IPS DF 6.9 (cell line): ENCODE measurements around the gene EP400.

ENCODE experiments used
- DNase-seq: peaks from one replicate; pipeline ENCODE4 v3.0.0-alpha.2; 2013; ENCODE audit warnings: low read depth, low spot score
- H3K27ac ChIP-seq: one replicate; pipeline ENCODE4 v1.5.1; 2013; ENCODE audit warnings: low read length, control low read depth
- H3K27me3 ChIP-seq: 2 replicates; pipeline ENCODE4 v1.6.1; 2013; ENCODE audit warnings: mild to moderate bottlenecking, low read length; ENCODE audit not compliant: control insufficient read depth, insufficient read depth
- H3K36me3 ChIP-seq: 2 replicates; pipeline ENCODE4 v1.6.1; 2013; ENCODE audit warnings: low read length; ENCODE audit not compliant: control insufficient read depth, insufficient read depth
- H3K4me1 ChIP-seq: 2 replicates; pipeline ENCODE4 v1.6.1; 2013; ENCODE audit warnings: low read length; ENCODE audit not compliant: control insufficient read depth, insufficient read depth
- H3K4me3 ChIP-seq: 2 replicates; pipeline ENCODE4 v1.5.1; 2013; ENCODE audit warnings: mild to moderate bottlenecking, low read length
- H3K9me3 ChIP-seq: 2 replicates; pipeline ENCODE4 v1.6.1; 2013; ENCODE audit warnings: low read length, inconsistent platforms; ENCODE audit not compliant: control insufficient read depth, insufficient read depth
- WGBS: extraction: QIAGEN DNeasy Blood & Tissue Kit; methylation state at CpG from one replicate; pipeline ENCODE4 v1.1.7; 2013; ENCODE audit warnings: mixed read lengths, missing lambda C conversion rate; ENCODE audit not compliant: insufficient read length, insufficient coverage; 5-methylcytosine and 5-hydroxymethylcytosine counted together

Gene EP400

DNA sequence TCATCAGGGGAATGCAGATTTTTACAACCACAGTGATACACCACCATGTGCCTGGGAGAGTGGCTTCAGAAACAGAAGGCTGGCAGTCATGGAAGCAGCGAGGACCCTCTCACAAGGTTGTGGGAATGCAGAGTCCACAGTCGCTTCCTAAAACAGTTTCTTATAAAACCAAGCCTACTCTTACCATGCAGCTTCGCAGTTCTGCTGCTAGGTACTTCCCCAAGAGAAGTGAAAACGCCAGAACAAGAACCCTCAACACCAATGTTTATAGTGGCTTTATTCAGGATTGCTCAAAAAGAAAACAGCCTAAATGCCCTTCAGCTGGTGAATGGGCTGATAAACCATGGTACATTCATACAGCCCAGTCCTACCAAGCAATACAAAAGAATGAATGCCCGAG, 107.2 kb downstream of the EP400 start:
- Histone ChIP-seq H3K9me3 (no peaks in the 10 kb centered on the region), H3K4me3 (no peak overlapping the region), H3K4me1 (no peaks in the 10 kb centered on the region), H3K27ac (no peak overlapping the region), H3K36me3 (peaks cover 31% of the 10 kb centered on the region), H3K27me3 (no peaks in the 10 kb centered on the region)
- no CpG with 5 or more reads among the region's 5 CpGs for WGBS
- no peak for DNase-seq

DNA sequence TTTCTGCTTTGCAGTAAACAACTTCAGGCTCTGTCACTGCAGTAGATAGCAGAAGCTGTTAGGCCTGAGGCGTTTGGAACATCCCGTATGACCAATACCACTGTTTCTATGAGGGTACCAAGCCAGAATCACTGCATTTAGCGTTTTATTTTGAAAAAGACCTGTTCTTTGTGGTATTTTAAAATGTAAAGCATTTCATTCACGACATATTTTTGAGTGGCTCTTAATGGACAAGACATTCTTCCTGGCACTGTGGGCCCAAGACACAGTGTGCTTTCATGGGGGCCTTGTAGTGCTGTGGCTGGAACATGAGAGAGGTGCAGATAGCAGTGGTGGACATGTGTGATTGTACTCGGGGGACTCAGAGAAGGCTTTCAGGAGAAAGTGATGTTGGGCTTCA, 107.9 kb downstream of the EP400 start:
- no peak for DNase-seq
- Histone ChIP-seq H3K4me3 (no peak overlapping the region), H3K36me3 (peaks cover 32% of the 10 kb centered on the region), H3K9me3 (no peaks in the 10 kb centered on the region), H3K27ac (no peak overlapping the region), H3K27me3 (no peaks in the 10 kb centered on the region), H3K4me1 (no peaks in the 10 kb centered on the region)
- no CpG with 5 or more reads among the region's 5 CpGs for WGBS

DNA sequence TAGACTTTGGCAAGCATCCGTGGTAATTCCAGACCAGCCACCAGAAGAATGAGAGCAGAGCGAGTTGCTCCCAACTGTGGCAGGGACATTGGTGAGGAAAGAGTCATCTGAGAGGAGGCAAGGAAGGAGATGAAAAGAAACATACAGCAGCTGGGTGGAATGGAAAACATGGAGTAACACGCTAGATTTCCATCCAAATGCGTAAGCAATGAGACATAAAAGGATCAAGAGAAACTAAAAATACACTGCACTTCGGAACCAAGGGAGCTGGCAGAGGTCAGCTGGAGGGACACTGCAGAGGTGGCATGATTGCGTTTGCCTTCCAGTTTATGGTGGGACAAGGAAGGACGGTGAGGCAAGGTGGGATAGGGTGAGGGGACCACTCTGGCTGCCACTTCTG, 111.5 kb downstream of the EP400 start:
- no peaks in the 10 kb centered on the region for H3K27me3 ChIP-seq
- H3K36me3 ChIP-seq = peaks cover 31% of the 10 kb centered on the region
- no CpG with 5 or more reads among the region's 7 CpGs for WGBS

GRCh38 chr12:132061641-132062430, 112.1 kb downstream of the EP400 start:
- no peak for DNase-seq
- Histone ChIP-seq H3K4me3 (no peak overlapping the region; the same call in 1 of the 2 replicates), H3K9me3 (no peaks in the 10 kb centered on the region), H3K27me3 (no peaks in the 10 kb centered on the region), H3K27ac (no peak overlapping the region), H3K4me1 (no peaks in the 10 kb centered on the region), H3K36me3 (peaks cover 34% of the 10 kb centered on the region)
- WGBS = no CpG with 5 or more reads among the region's 30 CpGs

More for the DNA sequence above, 111.5 kb downstream of the EP400 start:
- no peak overlapping the region for H3K27ac ChIP-seq
- H3K9me3 ChIP-seq = no peaks in the 10 kb centered on the region
- H3K4me1 ChIP-seq = no peaks in the 10 kb centered on the region
- no peak overlapping the region for H3K4me3 ChIP-seq
- DNase-seq = no peak

DNA sequence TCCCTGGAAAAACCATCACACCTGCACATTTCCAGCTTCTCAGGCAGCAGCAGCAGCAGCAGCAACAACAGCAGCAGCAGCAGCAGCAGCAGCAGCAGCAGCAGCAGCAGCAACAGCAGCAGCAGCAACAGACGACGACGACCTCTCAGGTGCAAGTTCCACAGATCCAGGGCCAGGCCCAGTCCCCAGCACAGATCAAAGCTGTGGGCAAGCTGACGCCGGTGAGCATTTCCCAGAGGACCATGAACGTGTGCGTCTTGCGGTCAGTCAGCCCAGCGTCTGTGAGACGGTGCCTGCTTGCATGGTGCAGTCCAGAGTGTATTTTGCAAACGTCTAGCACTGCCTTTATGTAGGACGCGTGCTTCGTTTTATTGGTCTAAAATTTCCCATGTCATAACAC, 112.7 kb downstream of the EP400 start:
- Histone ChIP-seq H3K36me3 (peaks cover 40% of the 10 kb centered on the region), H3K27ac (no peak overlapping the region), H3K4me1 (no peaks in the 10 kb centered on the region; the same call in 1 of the 2 replicates), H3K4me3 (no peak overlapping the region), H3K27me3 (no peaks in the 10 kb centered on the region), H3K9me3 (no peaks in the 10 kb centered on the region)
- no CpG with 5 or more reads among the region's 14 CpGs for WGBS
- DNase-seq = no peak

DNA sequence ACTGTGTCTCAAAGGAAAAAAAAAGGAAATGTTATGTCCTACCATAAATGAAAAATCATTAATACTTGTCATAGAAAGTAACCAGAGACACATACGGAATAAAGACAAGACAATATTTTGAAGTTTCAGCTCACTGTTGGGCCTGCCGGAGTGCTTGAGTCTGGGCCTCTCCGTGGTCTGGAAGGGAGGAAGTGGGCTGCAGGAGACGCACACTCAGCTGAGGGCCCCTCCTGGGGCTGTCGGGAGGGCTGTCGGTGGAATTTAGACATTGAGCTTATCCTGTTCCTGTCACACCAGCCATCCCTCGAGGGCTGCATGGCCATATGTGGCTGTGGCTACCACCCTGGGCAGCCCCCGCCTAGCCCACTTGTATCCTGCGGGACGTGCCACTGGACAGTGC, 113.7 kb downstream of the EP400 start:
- H3K9me3 ChIP-seq = no peaks in the 10 kb centered on the region
- no peak overlapping the region for H3K27ac ChIP-seq
- no peak overlapping the region for H3K4me3 ChIP-seq
- whole genome bisulfite sequencing = no CpG with 5 or more reads among the region's 10 CpGs
- no peaks in the 10 kb centered on the region; the same call in 1 of the 2 replicates for H3K4me1 ChIP-seq
- no peaks in the 10 kb centered on the region for H3K27me3 ChIP-seq
- H3K36me3 ChIP-seq = peaks cover 50% of the 10 kb centered on the region
- DNase-seq = no peak

DNA sequence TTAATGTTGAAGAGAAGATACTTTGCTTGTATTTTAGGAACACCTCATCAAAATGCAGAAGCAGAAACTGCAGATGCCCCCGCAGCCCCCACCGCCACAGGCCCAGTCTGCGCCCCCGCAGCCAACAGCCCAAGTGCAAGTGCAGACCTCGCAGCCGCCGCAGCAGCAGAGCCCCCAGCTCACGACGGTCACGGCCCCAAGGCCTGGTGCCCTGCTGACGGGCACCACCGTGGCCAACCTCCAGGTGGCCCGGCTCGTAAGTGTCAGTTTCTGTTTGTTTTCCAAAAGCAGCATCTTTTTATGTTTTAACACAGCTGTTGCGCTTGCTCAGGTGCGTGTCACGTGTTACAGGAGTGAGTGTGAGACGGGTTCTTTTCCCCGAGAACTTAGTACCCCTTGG, 114.9 kb downstream of the EP400 start:
- Histone ChIP-seq H3K27me3 (no peaks in the 10 kb centered on the region), H3K4me3 (no peak overlapping the region), H3K4me1 (no peaks in the 10 kb centered on the region; the same call in 1 of the 2 replicates), H3K9me3 (no peaks in the 10 kb centered on the region), H3K27ac (no peak overlapping the region), H3K36me3 (peaks cover 53% of the 10 kb centered on the region)
- WGBS = no CpG with 5 or more reads among the region's 19 CpGs
- DNase-seq = no peak

DNA sequence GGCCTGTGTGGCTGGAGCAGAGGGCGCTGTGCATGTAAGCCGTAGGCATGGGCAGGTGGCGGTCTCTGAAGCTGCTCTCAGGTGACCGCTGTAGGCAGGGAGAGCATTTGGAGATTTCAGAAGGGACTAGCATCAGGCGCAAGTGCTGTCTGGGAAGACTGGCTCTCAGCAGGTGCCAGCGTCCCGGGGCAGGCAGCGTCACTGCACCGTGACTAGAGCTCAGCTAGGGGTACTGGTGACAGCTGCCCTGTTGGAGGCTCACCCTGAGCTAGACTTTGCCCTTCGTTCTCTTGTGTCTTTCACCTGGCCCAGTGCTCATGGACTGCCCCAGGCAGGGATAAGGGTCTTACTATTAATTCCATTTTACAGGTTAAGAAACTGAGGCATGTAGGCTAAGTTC, 115.5 kb downstream of the EP400 start:
- no peaks in the 10 kb centered on the region for H3K27me3 ChIP-seq
- H3K4me3 ChIP-seq = no peak overlapping the region
- no peaks in the 10 kb centered on the region; the same call in 1 of the 2 replicates for H3K4me1 ChIP-seq
- no peak for DNase-seq
- WGBS = no CpG with 5 or more reads among the region's 10 CpGs
- peaks cover 53% of the 10 kb centered on the region for H3K36me3 ChIP-seq
- H3K27ac ChIP-seq = no peak overlapping the region
- no peaks in the 10 kb centered on the region for H3K9me3 ChIP-seq

DNA sequence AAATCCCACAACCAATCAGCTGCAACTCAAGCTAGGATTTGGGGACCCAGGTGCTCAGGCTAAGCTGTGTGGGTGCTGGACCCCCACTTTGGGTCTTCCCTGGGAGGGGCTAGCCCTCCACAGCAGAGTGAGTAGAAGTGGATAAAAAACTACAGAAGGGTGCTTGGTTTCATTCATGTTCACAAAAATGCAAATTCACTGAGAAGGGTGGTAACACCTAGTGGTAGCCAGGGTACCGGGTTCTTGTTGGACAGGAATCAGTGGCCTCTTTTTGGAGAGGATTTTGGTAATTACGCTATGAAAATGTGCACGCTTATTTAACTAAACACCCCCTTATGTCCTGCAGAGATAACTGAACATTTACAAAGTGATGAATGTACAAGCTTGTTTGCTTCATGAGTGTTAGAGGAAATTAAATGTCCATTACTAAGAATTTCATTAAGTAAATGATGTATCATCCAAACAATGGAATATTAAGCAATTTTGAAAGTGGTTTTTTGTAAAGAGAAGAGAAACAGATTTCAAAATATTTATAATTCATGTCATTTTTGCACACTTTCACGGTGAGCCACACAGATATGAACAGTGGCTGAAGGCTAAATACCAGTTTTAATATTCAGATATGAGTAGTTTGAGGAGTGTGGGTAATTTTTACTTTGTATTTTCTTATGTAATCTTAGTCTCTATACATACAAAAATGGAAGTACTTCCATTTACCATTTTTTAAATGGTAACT, 116.0 kb downstream of the EP400 start:
- no CpG with 5 or more reads among the region's 4 CpGs for WGBS
- Histone ChIP-seq H3K9me3 (no peaks in the 10 kb centered on the region), H3K27ac (no peak overlapping the region)

GRCh38 chr12:132066345-132066685, 116.6 kb downstream of the EP400 start:
- Histone ChIP-seq H3K4me3 (no peak overlapping the region), H3K27me3 (no peaks in the 10 kb centered on the region), H3K27ac (no peak overlapping the region), H3K36me3 (peaks cover 58% of the 10 kb centered on the region), H3K9me3 (no peaks in the 10 kb centered on the region), H3K4me1 (no peaks in the 10 kb centered on the region; the same call in 1 of the 2 replicates)
- whole genome bisulfite sequencing = no CpG with 5 or more reads among the region's 13 CpGs
- no peak for DNase-seq

More for the DNA sequence above, 116.0 kb downstream of the EP400 start:
- no peak for DNase-seq
- Histone ChIP-seq H3K27me3 (no peaks in the 10 kb centered on the region), H3K4me3 (no peak overlapping the region), H3K36me3 (peaks cover 53% of the 10 kb centered on the region), H3K4me1 (no peaks in the 10 kb centered on the region; the same call in 1 of the 2 replicates)
